Naive B cell (primary cell): ENCODE measurements around the gene BLMH. TPM values are rescaled to one million over a fixed set of nuclear protein-coding genes. Genes with fewer than 3 reads are reported as not detected.

Experiments
- ATAC-seq, 2 donors: fragments of 150-1000 bp; cut with Tn5 transposase; 2 replicates each; pipeline ENCODE4 v1.10.0; 2021; ENCODE audit warnings: low read depth in 2 of 2, mild to moderate bottlenecking in 2 of 2, moderate library complexity in 2 of 2
- DNase-seq: peaks from one replicate; pipeline ENCODE4 v3.0.0; 2022
- H3K27ac Mint-ChIP-seq, 6 donors: one replicate each; pipeline ENCODE4 v1.8.0; 2020 to 2022; ENCODE audit warnings: mild to moderate bottlenecking in 6 of 6, mixed read lengths in 6 of 6, moderate library complexity in 5 of 6, inconsistent platforms in 2 of 6
- H3K27me3 Mint-ChIP-seq, 3 donors: one replicate each; pipeline ENCODE4 v1.8.0; 2021 to 2022; ENCODE audit warnings: mixed read lengths in 3 of 3, mild to moderate bottlenecking in 1 of 3
- H3K36me3 Mint-ChIP-seq, 2 donors: one replicate each; pipeline ENCODE4 v1.8.0; 2020 to 2022; ENCODE audit warnings: mixed read lengths in 2 of 2, inconsistent platforms in 1 of 2, mild to moderate bottlenecking in 1 of 2
- H3K4me1 Mint-ChIP-seq, 3 donors: one replicate each; pipeline ENCODE4 v1.8.0; 2020 to 2022; ENCODE audit warnings: mixed read lengths in 3 of 3, inconsistent platforms in 1 of 3, mild to moderate bottlenecking in 1 of 3, moderate library complexity in 1 of 3
- H3K4me3 Mint-ChIP-seq, 8 donors: one replicate each; pipeline ENCODE4 v1.8.0; 2020 to 2022; ENCODE audit warnings: mild to moderate bottlenecking in 8 of 8, mixed read lengths in 8 of 8, moderate library complexity in 8 of 8, inconsistent platforms in 2 of 8
- H3K9me3 Mint-ChIP-seq, 7 donors: one replicate each; pipeline ENCODE4 v1.8.0; 2020 to 2022; ENCODE audit warnings: mixed read lengths in 7 of 7, mild to moderate bottlenecking in 5 of 7, inconsistent platforms in 2 of 7, moderate library complexity in 1 of 7
- polyA plus RNA-seq, 6 donors: library from polyadenylated mRNA; unstranded; fragments of 300-500 nt; fragmentation: Illumina TruSeq; gene quantifications; one replicate each; pipeline ENCODE4 v1.2.3, GENCODE V29; 2021; ENCODE audit warnings: low read depth in 6 of 6

The BLMH gene
- polyA plus RNA-seq, 6 donors from 2014 or later, result 3.8 to 9.1 (median 5.3) TPM; not detected in 1

DNA sequence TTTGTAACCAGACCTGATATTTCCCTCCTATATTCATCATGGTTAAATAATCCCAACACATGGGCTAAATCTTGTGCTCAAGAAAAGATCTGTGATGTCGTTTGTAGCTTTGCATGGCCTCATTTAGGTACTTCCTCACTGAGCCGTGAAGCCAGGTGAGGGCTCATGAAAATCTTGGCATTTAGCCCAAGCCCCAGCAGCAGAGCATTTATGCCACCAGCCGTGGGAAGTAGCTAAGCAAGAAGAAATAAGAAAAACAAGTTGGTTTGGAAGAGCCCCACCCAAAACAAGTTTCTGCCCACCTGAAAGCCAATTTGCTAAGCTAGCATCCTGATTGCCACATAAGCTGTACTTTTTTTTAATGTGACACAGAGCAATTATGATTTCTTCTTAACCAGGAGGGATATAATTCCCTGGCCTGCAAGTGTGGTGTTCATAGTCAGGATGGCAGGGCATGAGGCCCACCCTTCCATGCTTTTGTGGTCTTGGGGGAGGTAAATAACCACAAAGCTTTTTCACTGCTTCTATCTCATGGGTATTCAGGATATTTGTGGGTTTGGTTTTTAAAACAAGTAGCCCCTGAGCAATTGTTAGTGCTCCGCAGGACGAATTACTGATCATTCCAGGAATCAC lies 31.6 kb upstream of the BLMH start:
- H3K27ac Mint-ChIP-seq, result peak overlapping the region in 2 of 6 donors; percentile 12 to 51
- DNase-seq, result no peak
- peak; percentile 42 to 43 for ATAC-seq
- peaks cover 7 to 12% (median 10%) of the 10 kb centered on the region in 3 donors for H3K4me1 Mint-ChIP-seq
- H3K27me3 Mint-ChIP-seq, result peaks cover 0 to 4% (median 0%) of the 10 kb centered on the region in 3 donors
- H3K4me3 Mint-ChIP-seq, result no peak overlapping the region
- H3K9me3 Mint-ChIP-seq, result no peaks in the 10 kb centered on the region
- no peaks in the 10 kb centered on the region for H3K36me3 Mint-ChIP-seq

DNA sequence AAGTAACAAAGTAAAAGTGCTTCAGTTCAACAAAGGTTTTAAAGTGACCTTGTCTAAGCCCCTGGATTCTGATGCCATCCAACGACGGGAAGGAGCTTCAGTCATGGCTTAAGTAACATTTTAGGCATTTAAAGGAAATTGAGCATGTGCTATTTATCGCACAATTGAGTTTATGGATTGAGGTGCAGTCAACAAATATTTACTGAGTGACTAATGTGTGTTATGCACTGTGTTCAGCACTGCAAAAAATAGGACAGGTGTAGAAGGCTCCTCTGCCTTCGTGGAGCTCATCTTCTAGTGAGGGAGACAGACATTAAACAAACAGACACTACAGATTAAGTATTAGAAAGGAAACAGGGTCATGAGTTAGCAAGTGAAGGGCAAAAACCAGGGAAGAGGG lies 29.6 kb upstream of the BLMH start:
- Mint-ChIP-seq H3K27ac (no peak overlapping the region), H3K9me3 (no peaks in the 10 kb centered on the region), H3K36me3 (no peaks in the 10 kb centered on the region), H3K4me1 (peaks cover 7 to 12% (median 10%) of the 10 kb centered on the region in 3 donors), H3K27me3 (peaks cover 0 to 8% (median 0%) of the 10 kb centered on the region in 3 donors), H3K4me3 (no peak overlapping the region)
- ATAC-seq (no peak), DNase-seq (no peak)

DNA sequence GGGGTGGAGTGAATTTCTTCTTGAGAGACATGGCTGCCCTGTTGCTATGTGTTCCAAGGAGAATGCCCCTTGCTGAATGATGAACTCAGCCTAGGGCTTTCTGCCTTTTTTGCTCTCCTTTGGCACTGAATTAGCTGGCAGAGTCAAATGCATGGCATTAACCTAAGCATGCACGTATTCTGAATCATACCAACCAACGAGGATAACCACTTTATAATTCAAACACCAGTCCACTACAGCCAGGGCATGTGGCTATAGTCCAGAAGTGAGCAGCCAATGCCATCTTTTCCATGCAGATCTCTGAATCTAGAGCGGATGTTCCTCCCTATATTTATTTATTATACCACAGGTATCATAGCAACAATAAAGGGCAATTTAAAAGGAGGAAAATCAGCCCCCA lies 26.4 kb upstream of the BLMH start:
- H3K9me3 Mint-ChIP-seq, result no peaks in the 10 kb centered on the region
- no peaks in the 10 kb centered on the region for H3K36me3 Mint-ChIP-seq
- no peak overlapping the region for H3K27ac Mint-ChIP-seq
- H3K4me1 Mint-ChIP-seq, result peaks cover 3 to 4% (median 3%) of the 10 kb centered on the region in 3 donors
- peaks cover 0 to 9% (median 8%) of the 10 kb centered on the region in 3 donors for H3K27me3 Mint-ChIP-seq
- H3K4me3 Mint-ChIP-seq, result no peak overlapping the region
- ATAC-seq (no peak), DNase-seq (no peak)

DNA sequence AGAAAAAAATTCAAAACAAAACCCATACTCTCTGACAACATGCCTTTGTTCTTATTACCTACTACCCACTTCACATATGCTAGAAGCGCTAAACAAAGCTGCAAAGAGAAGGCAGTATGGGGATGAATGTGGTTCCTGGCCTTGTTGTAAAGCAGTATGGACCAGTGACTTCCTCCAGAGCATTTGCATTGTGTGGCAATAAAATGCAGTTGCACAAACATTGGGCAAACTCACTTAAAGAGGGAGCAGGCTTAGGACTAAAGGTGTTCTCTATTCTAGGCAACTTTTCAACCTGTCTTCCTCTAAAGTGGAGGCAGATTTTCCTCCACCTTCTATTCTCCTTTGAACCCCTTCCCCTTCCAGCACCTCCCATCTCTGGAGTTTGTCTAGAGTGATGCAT lies 25.0 kb upstream of the BLMH start:
- DNase-seq (no peak), ATAC-seq (no peak)
- H3K9me3 Mint-ChIP-seq, result no peaks in the 10 kb centered on the region
- no peak overlapping the region for H3K27ac Mint-ChIP-seq
- no peak overlapping the region for H3K4me3 Mint-ChIP-seq
- H3K27me3 Mint-ChIP-seq, result peaks cover 0 to 11% (median 8%) of the 10 kb centered on the region in 3 donors
- H3K4me1 Mint-ChIP-seq, result no peaks in the 10 kb centered on the region
- H3K36me3 Mint-ChIP-seq, result no peaks in the 10 kb centered on the region

DNA sequence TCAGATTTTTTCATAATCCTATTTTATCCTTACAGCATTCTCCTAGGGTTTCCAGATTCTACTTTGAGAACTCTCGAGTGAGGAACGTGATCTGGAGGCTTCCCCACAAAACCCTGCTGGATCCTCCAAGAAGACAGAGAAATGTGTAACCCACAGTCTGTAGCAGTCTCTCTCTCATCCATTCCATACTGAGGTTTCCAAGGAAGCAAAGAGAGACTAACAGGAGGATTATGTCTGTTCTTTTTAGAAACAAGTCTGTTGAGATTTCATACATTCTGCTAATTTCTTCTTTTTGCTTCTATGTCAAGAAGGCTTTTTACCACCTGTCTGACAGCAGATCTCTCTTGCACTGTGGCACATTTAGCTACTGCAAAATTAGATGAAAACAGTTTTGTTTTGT lies 23.4 kb upstream of the BLMH start:
- Mint-ChIP-seq H3K4me3 (no peak overlapping the region), H3K36me3 (no peaks in the 10 kb centered on the region), H3K4me1 (no peaks in the 10 kb centered on the region), H3K27ac (no peak overlapping the region), H3K9me3 (no peaks in the 10 kb centered on the region), H3K27me3 (peaks cover 0 to 11% (median 8%) of the 10 kb centered on the region in 3 donors)
- no peak for ATAC-seq
- DNase-seq, result no peak

DNA sequence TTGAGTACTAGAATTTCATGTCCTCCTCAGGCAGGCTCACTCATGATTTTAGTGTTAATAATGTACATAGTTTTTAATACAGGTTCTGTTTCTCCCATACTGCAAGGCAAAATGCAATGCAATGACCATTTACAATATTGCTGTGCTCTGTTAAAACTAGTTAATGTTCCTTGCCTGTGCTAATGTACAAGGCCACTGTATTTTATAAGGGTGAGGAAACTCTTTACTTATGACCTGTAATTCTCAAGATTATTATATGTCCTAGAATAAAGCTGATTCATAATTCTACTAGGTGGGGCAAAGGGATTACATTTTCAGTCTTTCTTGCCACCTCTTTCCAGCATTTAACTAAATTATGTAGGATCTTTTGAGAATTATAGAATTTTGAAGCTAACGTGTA lies 22.7 kb upstream of the BLMH start:
- ATAC-seq (no peak), DNase-seq (no peak)
- H3K9me3 Mint-ChIP-seq, result no peaks in the 10 kb centered on the region
- no peaks in the 10 kb centered on the region for H3K4me1 Mint-ChIP-seq
- no peak overlapping the region for H3K27ac Mint-ChIP-seq
- no peaks in the 10 kb centered on the region for H3K36me3 Mint-ChIP-seq
- no peak overlapping the region for H3K4me3 Mint-ChIP-seq
- H3K27me3 Mint-ChIP-seq, result peaks cover 0 to 11% (median 8%) of the 10 kb centered on the region in 3 donors

DNA sequence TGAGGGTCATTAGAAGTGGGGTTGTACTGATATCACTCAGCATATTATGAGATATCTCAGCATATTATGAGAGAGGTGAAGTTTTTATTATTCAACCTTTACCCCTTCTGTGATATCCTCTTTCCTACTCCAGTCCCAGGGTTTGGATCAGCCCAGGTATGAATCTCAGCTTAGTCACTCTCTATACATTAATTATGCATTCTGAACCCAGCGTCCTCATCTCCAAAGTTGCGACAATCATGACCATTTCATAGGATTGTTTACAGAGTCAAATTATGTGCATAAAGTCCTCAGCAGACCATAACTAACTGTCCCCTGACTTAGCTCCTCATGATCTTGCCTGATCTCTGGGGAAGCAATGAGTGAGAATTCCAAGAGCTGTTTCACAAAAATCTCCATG lies 20.5 kb upstream of the BLMH start:
- no peak for ATAC-seq
- no peak overlapping the region for H3K27ac Mint-ChIP-seq

DNA sequence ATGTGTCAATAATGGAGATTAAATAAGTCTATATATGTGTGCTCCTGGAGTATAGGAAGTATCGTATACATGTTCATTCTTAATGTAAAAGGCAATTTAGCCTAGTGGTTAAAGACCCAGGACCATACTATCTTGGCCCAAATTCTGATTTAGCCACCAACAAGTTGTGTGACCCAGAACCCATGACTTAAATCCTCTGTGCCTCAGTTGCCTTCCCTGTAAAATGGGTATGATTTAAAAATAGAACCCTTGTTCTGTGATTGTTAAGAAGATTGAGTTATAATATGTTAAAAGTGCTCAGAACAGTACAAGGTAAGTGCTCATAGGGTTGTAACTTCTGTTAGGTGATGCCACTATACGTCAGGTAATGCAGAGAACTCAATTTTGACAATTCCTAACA lies 18.8 kb upstream of the BLMH start:
- Mint-ChIP-seq H3K9me3 (no peaks in the 10 kb centered on the region), H3K4me3 (no peak overlapping the region), H3K4me1 (no peaks in the 10 kb centered on the region), H3K36me3 (no peaks in the 10 kb centered on the region), H3K27me3 (peaks cover 0 to 11% (median 9%) of the 10 kb centered on the region in 3 donors), H3K27ac (no peak overlapping the region)
- ATAC-seq, result no peak
- no peak for DNase-seq

More for the DNA sequence above, 20.5 kb upstream of the BLMH start:
- H3K27me3 Mint-ChIP-seq, result peaks cover 0 to 9% (median 8%) of the 10 kb centered on the region in 3 donors
- no peaks in the 10 kb centered on the region for H3K4me1 Mint-ChIP-seq
- DNase-seq, result no peak
- no peaks in the 10 kb centered on the region for H3K36me3 Mint-ChIP-seq
- no peak overlapping the region for H3K4me3 Mint-ChIP-seq
- no peaks in the 10 kb centered on the region for H3K9me3 Mint-ChIP-seq

DNA sequence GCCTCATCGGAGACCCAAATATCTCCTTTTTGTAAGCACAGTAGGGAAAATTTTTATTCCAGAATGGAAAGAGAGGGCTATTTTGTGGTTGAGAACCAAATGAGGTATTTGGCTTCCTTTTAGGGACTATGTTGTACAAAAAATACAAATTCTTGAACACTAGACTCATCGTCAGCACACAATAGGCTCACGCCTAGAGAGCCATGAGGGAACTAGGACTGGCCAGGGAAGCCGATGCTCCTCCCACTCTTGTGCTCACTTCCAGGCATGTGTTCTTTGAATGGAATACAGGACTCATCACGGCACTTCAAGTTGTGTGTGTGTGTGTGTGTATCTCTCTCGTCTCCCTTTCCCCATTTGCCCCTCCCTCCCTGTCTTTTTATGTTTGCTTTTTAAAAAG lies 17.8 kb upstream of the BLMH start:
- H3K4me1 Mint-ChIP-seq, result no peaks in the 10 kb centered on the region
- ATAC-seq (no peak), DNase-seq (no peak)
- H3K9me3 Mint-ChIP-seq, result no peaks in the 10 kb centered on the region
- no peak overlapping the region for H3K27ac Mint-ChIP-seq
- H3K36me3 Mint-ChIP-seq, result no peaks in the 10 kb centered on the region
- H3K4me3 Mint-ChIP-seq, result no peak overlapping the region
- H3K27me3 Mint-ChIP-seq, result peaks cover 0 to 9% (median 5%) of the 10 kb centered on the region in 3 donors

DNA sequence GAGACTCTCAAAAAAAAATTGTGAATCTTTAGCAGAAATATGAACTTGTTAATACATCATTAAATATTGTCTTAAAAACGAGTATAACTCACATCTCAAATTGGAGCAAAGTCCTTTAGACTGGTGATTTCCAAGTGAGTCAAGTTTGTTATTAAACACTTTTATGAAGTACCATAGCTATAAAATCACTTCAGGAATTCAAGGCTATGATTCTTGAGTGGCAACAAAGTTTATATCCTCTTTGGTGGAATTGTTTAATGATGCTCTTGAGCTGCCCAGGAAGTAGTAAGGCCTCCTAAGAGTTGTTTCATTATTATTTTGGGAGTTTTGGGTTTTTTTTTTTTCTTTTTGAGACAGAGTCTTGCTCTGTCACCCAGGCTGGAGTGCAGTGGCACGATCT lies 16.7 kb upstream of the BLMH start:
- Mint-ChIP-seq H3K27me3 (peaks cover 0 to 9% (median 5%) of the 10 kb centered on the region in 3 donors), H3K36me3 (no peaks in the 10 kb centered on the region), H3K9me3 (no peaks in the 10 kb centered on the region), H3K4me3 (no peak overlapping the region), H3K4me1 (no peaks in the 10 kb centered on the region), H3K27ac (no peak overlapping the region)
- ATAC-seq (no peak), DNase-seq (no peak)

DNA sequence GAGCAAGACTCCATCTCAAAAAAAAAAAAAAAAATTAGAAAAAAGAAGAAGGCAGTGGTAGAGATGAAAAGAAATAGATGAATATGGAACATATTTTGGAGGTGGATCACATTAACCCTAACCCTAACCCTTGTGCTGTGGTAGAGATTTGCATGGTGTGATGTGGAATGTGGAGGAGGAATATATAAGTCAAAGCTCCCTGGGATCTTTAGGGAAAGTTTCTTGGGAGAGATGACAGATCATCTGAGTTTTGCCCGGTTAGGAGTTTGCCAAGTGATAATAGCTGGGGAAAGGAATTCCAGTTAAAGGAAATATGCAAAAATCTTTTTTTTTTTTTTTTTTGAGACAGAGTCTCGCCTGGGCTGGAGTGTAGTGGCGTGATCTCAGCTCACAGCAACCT lies 13.0 kb upstream of the BLMH start:
- H3K4me1 Mint-ChIP-seq, result peaks cover 6 to 10% (median 8%) of the 10 kb centered on the region in 3 donors
- ATAC-seq (no peak), DNase-seq (no peak)
- H3K27me3 Mint-ChIP-seq, result peaks cover 0 to 5% (median 5%) of the 10 kb centered on the region in 3 donors
- peak overlapping the region in 1 of 6 donors; percentile 64 for H3K27ac Mint-ChIP-seq
- H3K36me3 Mint-ChIP-seq, result no peaks in the 10 kb centered on the region
- H3K9me3 Mint-ChIP-seq, result no peaks in the 10 kb centered on the region
- H3K4me3 Mint-ChIP-seq, result no peak overlapping the region

DNA sequence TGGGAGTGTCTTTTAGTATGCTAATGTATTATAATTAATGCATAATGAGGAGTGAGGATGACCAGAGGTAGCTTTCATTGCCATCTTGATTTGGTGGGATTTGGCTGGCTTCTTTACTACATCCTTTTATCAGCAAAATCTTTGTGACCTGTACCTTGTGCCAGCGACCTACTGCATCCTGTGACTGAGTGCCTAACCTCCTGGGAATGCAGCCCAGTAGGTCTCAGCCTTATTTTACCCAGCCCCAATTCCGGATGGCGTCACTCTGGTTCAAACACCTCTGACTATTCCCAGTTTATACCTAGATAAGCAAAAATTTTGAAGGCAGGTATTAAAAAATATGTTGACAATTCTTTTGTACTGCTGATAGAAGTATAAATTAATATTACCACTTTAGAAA lies 10.5 kb upstream of the BLMH start:
- Mint-ChIP-seq H3K4me1 (peaks cover 6 to 10% (median 8%) of the 10 kb centered on the region in 3 donors), H3K27ac (no peak overlapping the region), H3K27me3 (peaks cover 0 to 5% (median 0%) of the 10 kb centered on the region in 3 donors), H3K4me3 (no peak overlapping the region), H3K9me3 (peaks cover 0 to under 1% (median 0%) of the 10 kb centered on the region in 7 donors), H3K36me3 (no peaks in the 10 kb centered on the region)
- ATAC-seq (no peak), DNase-seq (no peak)

DNA sequence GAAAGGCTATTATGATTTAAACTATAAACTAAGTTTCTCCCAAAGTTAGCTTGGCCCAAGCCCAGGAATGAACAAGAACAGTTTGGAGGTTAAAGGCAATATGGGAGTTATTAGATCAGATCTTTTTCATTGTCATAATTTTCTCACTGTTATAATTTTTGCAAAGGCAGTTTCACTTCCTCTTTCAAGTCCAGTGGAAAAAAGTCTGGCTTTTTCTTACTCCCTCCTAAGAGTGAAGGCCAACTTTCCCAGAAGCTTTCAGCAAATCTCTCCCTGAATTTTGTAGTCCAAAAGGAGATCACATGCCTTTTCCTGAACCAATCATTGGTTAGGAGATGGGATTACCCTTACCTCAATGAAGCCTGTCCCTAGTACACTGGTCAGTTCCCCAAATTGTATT lies 9.1 kb upstream of the BLMH start:
- Mint-ChIP-seq H3K9me3 (peaks cover 0 to 2% (median 0%) of the 10 kb centered on the region in 7 donors), H3K4me3 (no peak overlapping the region), H3K4me1 (peaks cover 6 to 10% (median 8%) of the 10 kb centered on the region in 3 donors), H3K36me3 (no peaks in the 10 kb centered on the region), H3K27me3 (peaks cover 0 to 5% (median 0%) of the 10 kb centered on the region in 3 donors), H3K27ac (no peak overlapping the region)
- DNase-seq (peak; percentile 12), ATAC-seq (no peak)

DNA sequence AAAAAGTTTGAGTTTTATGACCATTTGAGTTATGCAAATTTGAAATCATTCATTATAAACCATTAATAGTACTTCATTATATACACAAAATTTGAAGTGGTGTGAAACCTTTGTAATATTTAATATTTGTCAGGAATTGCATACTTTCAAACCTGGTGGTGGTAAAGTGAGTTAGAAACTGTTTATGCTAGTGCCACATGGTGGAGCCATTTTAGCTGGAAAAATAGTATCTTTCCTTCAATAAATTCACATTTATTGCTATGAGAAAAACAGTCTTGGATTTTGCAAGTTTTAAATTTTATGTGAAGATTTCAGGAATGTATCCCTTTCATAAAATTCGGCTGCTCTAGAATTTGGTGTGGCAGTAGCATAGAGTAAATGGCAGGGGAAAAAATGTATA lies 7.3 kb upstream of the BLMH start:
- Mint-ChIP-seq H3K27me3 (no peaks in the 10 kb centered on the region), H3K36me3 (no peaks in the 10 kb centered on the region), H3K27ac (no peak overlapping the region), H3K4me1 (peaks cover 6 to 10% (median 8%) of the 10 kb centered on the region in 3 donors), H3K9me3 (peaks cover 0 to 2% (median 0%) of the 10 kb centered on the region in 7 donors), H3K4me3 (no peak overlapping the region)
- ATAC-seq (no peak), DNase-seq (no peak)
